Measurements from ENCODE around the gene FARP2. TPM values are rescaled to one million over a fixed set of nuclear protein-coding genes. Genes with fewer than 3 reads are reported as not detected.
A peak's percentile ranks its signal among the peaks of the same experiment; 100 is the strongest.
"Not testable (repeated sequence)": the region's sequence is repeated elsewhere in the genome, so short reads cannot be mapped to it uniquely, and the experiment has no call there.

The FARP2 gene
- total RNA-seq, 1 donor from 2014 or later = 57.1 TPM

GRCh38 chr2:241501551-241501950 is 145.5 kb downstream of the FARP2 start:
- TF ChIP-seq CTCF (IDR thresholded peaks at IDR 0.05) = no peak
- peak; percentile 87 for DNase-seq (ENCODE audit: low spot score)
- Mint-ChIP-seq H3K27me3 (ENCODE audit: low read depth) (no peaks in the 10 kb centered on the region), H3K4me3 (ENCODE audit: unreplicated experiment) (no peak overlapping the region), H3K9me3 (ENCODE audit: low read depth) (no peaks in the 10 kb centered on the region), H3K27ac (ENCODE audit: unreplicated experiment) (no peak overlapping the region), H3K4me1 (ENCODE audit: low read depth) (peaks cover 14% of the 10 kb centered on the region), H3K36me3 (ENCODE audit: low read depth) (peaks cover 3% of the 10 kb centered on the region)

GRCh38 chr2:241502281-241502680 is 146.2 kb downstream of the FARP2 start:
- Mint-ChIP-seq H3K9me3 (ENCODE audit: low read depth) (no peaks in the 10 kb centered on the region), H3K27me3 (ENCODE audit: low read depth) (no peaks in the 10 kb centered on the region)
- DNase-seq (ENCODE audit: low spot score) = peak; percentile 17

GRCh38 chr2:241503776-241504392 is 147.8 kb downstream of the FARP2 start:
- TF ChIP-seq CTCF (IDR thresholded peaks at IDR 0.05) = no peak
- no peaks in the 10 kb centered on the region for H3K27me3 Mint-ChIP-seq (ENCODE audit: low read depth)
- DNase-seq (ENCODE audit: low spot score) = no peak
- no peak overlapping the region for H3K27ac Mint-ChIP-seq (ENCODE audit: unreplicated experiment)
- H3K36me3 Mint-ChIP-seq (ENCODE audit: low read depth) = no peaks in the 10 kb centered on the region
- no peaks in the 10 kb centered on the region for H3K9me3 Mint-ChIP-seq (ENCODE audit: low read depth)
- H3K4me3 Mint-ChIP-seq (ENCODE audit: unreplicated experiment) = no peak overlapping the region
- peaks cover 22% of the 10 kb centered on the region for H3K4me1 Mint-ChIP-seq (ENCODE audit: low read depth)

More at GRCh38 chr2:241502281-241502680, 146.2 kb downstream of the FARP2 start:
- TF ChIP-seq CTCF (IDR thresholded peaks at IDR 0.05) = no peak
- Mint-ChIP-seq H3K4me1 (ENCODE audit: low read depth) (peaks cover 22% of the 10 kb centered on the region), H3K4me3 (ENCODE audit: unreplicated experiment) (no peak overlapping the region), H3K36me3 (ENCODE audit: low read depth) (peaks cover 1% of the 10 kb centered on the region), H3K27ac (ENCODE audit: unreplicated experiment) (no peak overlapping the region)

GRCh38 chr2:241505086-241505780 is 149.1 kb downstream of the FARP2 start:
- Mint-ChIP-seq H3K27ac (ENCODE audit: unreplicated experiment) (peak overlapping the region; percentile 27), H3K36me3 (ENCODE audit: low read depth) (no peaks in the 10 kb centered on the region), H3K4me1 (ENCODE audit: low read depth) (peaks cover 30% of the 10 kb centered on the region), H3K9me3 (ENCODE audit: low read depth) (no peaks in the 10 kb centered on the region), H3K27me3 (ENCODE audit: low read depth) (no peaks in the 10 kb centered on the region), H3K4me3 (ENCODE audit: unreplicated experiment) (no peak overlapping the region)
- no peak for TF ChIP-seq CTCF (IDR thresholded peaks at IDR 0.05)
- DNase-seq (ENCODE audit: low spot score) = peak; percentile 75

- Mint-ChIP-seq H3K4me1 (ENCODE audit: low read depth) (peaks cover 30% of the 10 kb centered on the region), H3K27me3 (ENCODE audit: low read depth) (no peaks in the 10 kb centered on the region), H3K36me3 (ENCODE audit: low read depth) (no peaks in the 10 kb centered on the region), H3K9me3 (ENCODE audit: low read depth) (no peaks in the 10 kb centered on the region), H3K4me3 (ENCODE audit: unreplicated experiment) (no peak overlapping the region), H3K27ac (ENCODE audit: unreplicated experiment) (peak overlapping the region; percentile 27)
- TF ChIP-seq CTCF (IDR thresholded peaks at IDR 0.05) = no peak
- no peak for DNase-seq (ENCODE audit: low spot score)
Measured at GRCh38 chr2:241505781-241506201, 149.7 kb downstream of the FARP2 start.

GRCh38 chr2:241506317-241506716 is 150.2 kb downstream of the FARP2 start:
- Mint-ChIP-seq H3K4me1 (ENCODE audit: low read depth) (peaks cover 30% of the 10 kb centered on the region), H3K4me3 (ENCODE audit: unreplicated experiment) (peak overlapping the region; percentile 85), H3K27ac (ENCODE audit: unreplicated experiment) (peak overlapping the region; percentile 45)
- DNase-seq (ENCODE audit: low spot score); H3K36me3 Mint-ChIP-seq (ENCODE audit: low read depth); H3K9me3 Mint-ChIP-seq (ENCODE audit: low read depth); H3K27me3 Mint-ChIP-seq (ENCODE audit: low read depth): not testable (repeated sequence)

All from chondrocyte (in vitro differentiated cells).